GM12892 (cell line): ENCODE measurements around the gene NRAS. TPM values are rescaled to one million over a fixed set of nuclear protein-coding genes. Genes with fewer than 3 reads are reported as not detected.
"Not testable (repeated sequence)": the region's sequence is repeated elsewhere in the genome, so short reads cannot be mapped to it uniquely, and the experiment has no call there.

ENCODE experiments used
- DNase-seq: peaks from one replicate; pipeline ENCODE4 v3.0.0; 2011; ENCODE audit not compliant: insufficient read length
- FAIRE-seq: peaks from 2 replicates; lab custom pipeline; 2011; peaks lifted over from hg19 to GRCh38; lab: Jason Lieb, UNC
- POLR2A ChIP-seq: IDR thresholded peaks from 2 replicates; pipeline ENCODE4 v1.6.1; 2011; ENCODE audit warnings: low read depth, low read length, control low read depth
- POLR2AphosphoS5 ChIP-seq: IDR thresholded peaks from 2 replicates; pipeline ENCODE4 v1.6.1; 2011; ENCODE audit warnings: low read depth, low read length, control low read depth
- TAF1 ChIP-seq: IDR thresholded peaks from 2 replicates; pipeline ENCODE4 v1.6.1; 2011; ENCODE audit warnings: low read depth, mild to moderate bottlenecking, control low read depth, low read length, borderline replicate concordance
- polyA plus RNA-seq: library from polyadenylated mRNA; unstranded; fragments of >200 nt; gene quantifications from one replicate; pipeline ENCODE4 v1.2.1, GENCODE V29; 2012; ENCODE audit warnings: missing spikeins, inconsistent platforms; ENCODE audit not compliant: missing spikeins

The NRAS gene
- 53.1 TPM for polyA plus RNA-seq

- DNase-seq: peak; percentile 77
- peak; percentile 91 for FAIRE-seq
- 0 out of 2 replicates have a peak, but pooled peaks have one; percentile 51 for TF ChIP-seq TAF1
- peak; percentile 96 for TF ChIP-seq POLR2AphosphoS5
- TF ChIP-seq POLR2A: peak; percentile 84
Observed at GRCh38 chr1:114716304-114717170, at the start of gene NRAS. Gene NRAS, minus strand, starts transcription at chr1:114716771. Its CDS starts 611 bp downstream, at chr1:114716160.

DNA sequence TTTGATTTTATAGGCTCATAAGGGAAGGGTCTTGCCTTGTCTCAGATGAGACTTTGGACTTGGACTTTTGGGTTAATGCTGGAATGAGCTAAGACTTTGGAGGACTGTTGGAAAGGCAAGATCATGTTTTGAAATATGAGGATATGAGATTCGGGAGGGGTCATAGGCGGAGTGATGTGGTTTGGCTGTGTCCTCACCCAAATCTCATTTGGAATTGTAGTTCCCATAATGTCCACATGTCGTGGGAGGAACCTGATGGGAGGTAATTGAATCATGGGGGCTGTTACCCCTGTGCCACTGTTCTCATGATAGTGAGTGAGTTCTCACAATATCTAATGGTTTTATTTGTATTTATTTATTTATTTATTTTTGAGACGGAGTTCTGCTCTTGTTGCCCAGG is 48.1 kb upstream of the NRAS start:
- no peak for DNase-seq
- no peak for FAIRE-seq
- TF ChIP-seq POLR2A (no peak), POLR2AphosphoS5 (no peak), TAF1 (no peak)

DNA sequence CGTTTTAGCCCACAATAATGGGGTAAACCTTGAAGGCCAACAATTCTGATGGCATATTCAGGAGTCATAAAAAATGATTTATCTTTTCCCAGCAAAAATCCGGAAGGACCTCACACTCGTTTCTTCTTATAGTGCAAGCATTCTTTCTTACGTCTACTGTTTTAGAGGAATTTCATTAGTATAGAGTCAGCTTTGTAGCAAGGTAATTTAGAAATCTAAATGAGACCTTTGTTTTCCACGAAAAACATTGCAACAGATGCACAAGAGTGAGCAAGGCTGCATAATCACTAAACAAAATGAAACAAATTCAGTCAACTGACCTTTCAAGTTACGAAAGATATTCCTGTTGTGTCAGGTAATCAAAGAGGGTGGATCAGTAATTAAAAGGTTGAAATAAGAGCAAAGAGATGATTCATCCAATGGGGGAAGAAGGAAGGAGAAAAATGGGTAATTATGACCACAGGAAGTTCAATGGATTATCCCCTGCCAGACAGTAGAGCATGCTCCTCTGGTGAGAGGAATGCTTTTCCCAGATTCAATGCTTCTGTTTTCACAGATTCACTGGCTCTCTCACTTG is 41.8 kb upstream of the NRAS start:
- TF ChIP-seq POLR2A: no peak
- no peak for TF ChIP-seq POLR2AphosphoS5
- no peak for TF ChIP-seq TAF1
- FAIRE-seq: peak; percentile 5
- no peak for DNase-seq

GRCh38 chr1:114757455-114758255 is 41.1 kb upstream of the NRAS start, which contains the start of gene CSDE1:
Gene CSDE1, minus strand, starts transcription at chr1:114757984. Its CDS starts 18,094 bp downstream, at chr1:114739890.
- FAIRE-seq: peak; percentile 99
- DNase-seq: peak; percentile 71
- peak; percentile 97 for TF ChIP-seq POLR2AphosphoS5
- peak; percentile 94 for TF ChIP-seq TAF1
- TF ChIP-seq POLR2A: peak; percentile 96

GRCh38 chr1:114756949-114757454 is 40.4 kb upstream of the NRAS start:
- DNase-seq: no peak
- no peak for TF ChIP-seq TAF1
- TF ChIP-seq POLR2A: no peak
- no peak for TF ChIP-seq POLR2AphosphoS5

DNA sequence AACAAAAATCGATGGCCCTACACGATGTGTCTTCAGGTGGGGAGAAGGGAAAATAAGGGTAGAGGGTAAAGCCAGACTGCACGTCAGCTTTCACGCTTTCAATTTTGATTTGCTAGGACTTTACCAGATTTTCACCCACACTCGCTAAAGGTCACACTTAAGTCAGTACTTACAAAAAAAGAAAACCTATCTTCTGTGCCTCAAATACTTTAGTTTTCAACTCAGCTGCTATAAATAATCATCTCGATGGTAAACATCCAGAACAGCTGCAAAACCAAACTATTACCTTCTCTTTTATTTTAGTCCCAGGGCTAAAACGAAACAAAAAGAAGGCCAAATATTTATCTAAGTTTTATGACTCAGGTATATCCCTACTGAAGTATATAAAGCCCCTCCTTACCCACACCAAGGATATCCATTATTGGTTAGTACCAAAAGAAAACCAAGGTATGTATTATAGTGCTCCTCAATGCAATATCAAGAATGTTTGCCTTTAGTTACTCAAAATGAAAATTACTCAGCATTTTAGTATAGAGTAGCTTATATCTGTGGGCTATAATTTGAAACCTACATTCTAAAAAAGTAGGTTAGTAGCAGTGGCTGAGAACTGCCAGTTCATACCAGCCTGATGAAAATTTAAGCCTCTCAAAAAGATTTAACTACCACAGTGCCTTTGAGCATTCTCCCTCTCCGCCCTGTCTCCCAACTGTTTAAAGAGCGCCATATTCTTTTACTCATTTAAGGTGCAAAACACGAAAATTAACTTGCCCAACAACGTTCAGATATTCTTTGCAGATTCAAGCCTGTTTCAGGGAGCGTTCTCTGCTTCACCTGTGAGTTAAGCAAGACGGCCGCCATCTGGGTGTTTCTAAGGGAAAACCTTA is 39.7 kb upstream of the NRAS start:
- DNase-seq (no peak), FAIRE-seq (peak; percentile 36)
- no peak for TF ChIP-seq POLR2A
- TF ChIP-seq TAF1: no peak
- no peak for TF ChIP-seq POLR2AphosphoS5

More at GRCh38 chr1:114756949-114757454, 40.4 kb upstream of the NRAS start:
- no peak for FAIRE-seq

- FAIRE-seq: no peak
- no peak for DNase-seq
- TF ChIP-seq TAF1 (no peak), POLR2AphosphoS5 (no peak), POLR2A (no peak)
Observed at GRCh38 chr1:114755006-114755931, 38.7 kb upstream of the NRAS start.

DNA sequence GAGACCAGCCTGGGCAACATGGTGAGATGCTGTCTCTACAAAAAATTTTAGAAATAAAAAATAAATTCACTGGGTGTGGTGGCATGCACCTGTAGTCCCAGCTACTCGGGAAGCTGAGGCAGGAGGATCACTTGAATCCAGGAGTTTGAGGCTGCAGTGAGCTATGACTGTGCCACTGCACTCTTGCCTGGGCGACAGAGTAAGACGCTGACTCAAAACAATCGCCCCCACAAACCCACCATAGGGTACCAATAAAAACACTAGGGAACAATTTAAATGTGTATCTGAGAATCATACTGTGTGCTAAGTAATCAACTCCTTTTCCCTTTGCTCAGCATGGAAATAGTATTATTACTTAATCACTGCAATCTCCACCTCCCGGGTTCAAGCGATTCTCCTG is 37.1 kb upstream of the NRAS start:
- not testable (repeated sequence) for FAIRE-seq, DNase-seq

DNA sequence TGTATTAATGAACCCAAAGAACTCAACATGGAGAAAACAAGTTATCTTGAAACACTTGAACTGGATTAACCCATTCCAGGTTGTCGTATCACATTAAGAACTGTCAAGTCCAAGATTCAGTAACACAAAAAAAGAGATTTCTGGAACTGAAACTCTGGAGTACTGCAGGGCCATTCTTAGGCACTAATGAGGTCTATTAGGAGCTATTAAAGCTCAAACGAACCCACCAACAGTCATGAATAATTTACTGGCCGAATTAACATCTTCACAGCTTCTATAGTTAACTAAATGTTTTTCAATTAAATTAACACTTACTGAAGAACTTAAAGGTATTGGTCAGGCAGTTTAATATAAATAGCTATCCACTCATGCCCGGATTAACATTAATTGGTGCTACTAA is 36.6 kb upstream of the NRAS start:
- no peak for DNase-seq
- FAIRE-seq: no peak
- TF ChIP-seq POLR2A (no peak), TAF1 (no peak), POLR2AphosphoS5 (no peak)

GRCh38 chr1:114750780-114751179 is 34.2 kb upstream of the NRAS start:
- FAIRE-seq: no peak
- no peak for DNase-seq
- TF ChIP-seq POLR2AphosphoS5: no peak
- no peak for TF ChIP-seq TAF1
- TF ChIP-seq POLR2A: no peak

- FAIRE-seq: no peak
- no peak for DNase-seq
- TF ChIP-seq POLR2A: no peak
- TF ChIP-seq TAF1: no peak
- no peak for TF ChIP-seq POLR2AphosphoS5
Observed at GRCh38 chr1:114749835-114750234, 33.3 kb upstream of the NRAS start.
